ENCODE data around the gene DCPS. TPM values are rescaled to one million over a fixed set of nuclear protein-coding genes. Genes with fewer than 3 reads are reported as not detected.

DCPS gene
- total and polyA plus RNA-seq, 2 of the 4 experiments (the other 2 are of a cell fraction), result 19.7 to 34.8 TPM

DNA sequence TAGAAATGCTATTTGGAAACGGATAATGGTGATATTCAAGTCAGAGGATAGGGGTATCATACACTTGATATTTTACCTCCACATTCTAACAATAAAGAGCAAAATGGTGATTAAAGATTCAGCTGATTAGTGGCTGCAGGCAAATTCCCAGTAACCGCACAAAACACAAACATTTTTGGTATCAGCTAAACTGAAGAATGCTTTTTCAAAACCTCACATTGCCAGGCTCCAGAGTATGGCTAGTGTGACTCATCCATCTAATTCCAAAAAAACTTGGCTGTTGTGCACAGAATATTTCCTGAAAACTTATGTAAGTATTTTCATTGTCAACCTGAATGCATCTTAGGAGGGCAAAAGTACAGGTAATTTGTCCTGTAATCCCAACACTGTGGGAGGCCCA, 46.1 kb upstream of the DCPS start:
- Histone ChIP-seq H4K8ac (ENCODE audit: low read depth in 2 of 2, low read length in 2 of 2) (no peak overlapping the region), H2BK15ac (ENCODE audit: low read depth, low read length) (no peak overlapping the region), H3K56ac (ENCODE audit: extremely low read depth, insufficient read depth, low read length) (no peak overlapping the region), H4K91ac (ENCODE audit: insufficient read depth, low read depth, low read length) (no peak overlapping the region), H3K14ac (replicated peaks; ENCODE audit: low read depth, low read length) (no peak overlapping the region), H3K4me1 (ENCODE audit: control insufficient read depth, insufficient read depth, low read length) (peaks cover 3% of the 10 kb centered on the region), H3K79me1 (ENCODE audit: low read depth in 1 of 2, low read length in 2 of 2) (peaks cover 0 to 16% of the 10 kb centered on the region in 2 experiments; a peak in 3 of 4 replicates), H2AK9ac (replicated peaks; ENCODE audit: low read depth, low read length, poor library complexity) (no peak overlapping the region), H2BK20ac (ENCODE audit: low read depth, low read length) (no peak overlapping the region), H3K9me1 (ENCODE audit: insufficient read depth, low read length) (peaks cover 14% of the 10 kb centered on the region), H2BK120ac (ENCODE audit: low read depth, low read length) (no peak overlapping the region; the same call in 1 of the 2 replicates), H3K36me3 (ENCODE audit: control insufficient read depth, insufficient read depth, low read length) (peaks cover 15% of the 10 kb centered on the region), H3K23ac (ENCODE audit: low read depth, low read length) (no peak overlapping the region), H3K9me3 (ENCODE audit: control insufficient read depth, insufficient read depth, low read length) (no peaks in the 10 kb centered on the region), H3K4ac (ENCODE audit: low read depth, low read length) (no peak overlapping the region), H3K4me3 (ENCODE audit: insufficient read depth, low read depth, low read length) (no peak overlapping the region), H2AK5ac (ENCODE audit: low read depth, low read length) (no peak overlapping the region), H3K4me2 (ENCODE audit: low read depth, low read length) (peak overlapping the region; percentile 70; the same call in 1 of the 2 replicates), H3K18ac (ENCODE audit: low read depth, low read length) (no peak overlapping the region), H4K20me1 (ENCODE audit: insufficient read depth, low read length) (peaks cover 7% of the 10 kb centered on the region), H3K27ac (ENCODE audit: insufficient read depth, low read length) (no peak overlapping the region), H2AFZ (replicated peaks; ENCODE audit: low read length, poor library complexity) (no peak overlapping the region), H2BK5ac (ENCODE audit: low read depth, low read length, poor library complexity, severe bottlenecking) (peak overlapping the region; percentile 37), H3K9ac (ENCODE audit: low read depth, low read length) (no peak overlapping the region), H4K5ac (ENCODE audit: low read depth, low read length) (no peak overlapping the region), H3K27me3 (ENCODE audit: control insufficient read depth, insufficient read depth, low read length) (no peaks in the 10 kb centered on the region)
- no peak for TF ChIP-seq RAD21 (IDR thresholded peaks at IDR 0.05; ENCODE audit: low read length)
- peak; percentile 52 for TF ChIP-seq FOS (IDR thresholded peaks at IDR 0.05; ENCODE audit: low read depth, low read length)
- no peak for TF ChIP-seq SMC3 (IDR thresholded peaks at IDR 0.05; ENCODE audit: low read depth, low read length)
- TF ChIP-seq NFE2L2 (IDR thresholded peaks at IDR 0.05; ENCODE audit: low read depth, low read length), result no peak
- TF ChIP-seq MAZ (IDR thresholded peaks at IDR 0.05; ENCODE audit: borderline replicate concordance, low read depth, low read length), result no peak
- ChIA-PET CTCF (no interaction called here), POLR2A (ENCODE audit: unreplicated experiment) (no interaction called here)
- in situ Hi-C loops (cut with MboI; ENCODE audit: low sequenced_read_pairs) (no loop called here), intact Hi-C loops (cut with micrococcal nuclease) (loop anchor here (5.0 kb wide), 1 partner anchor 45 kb away; the partner anchor contains the start of genes FAM118B and RPUSD4), dilution Hi-C loops (cut with HindIII; ENCODE audit: low sequenced_read_pairs, unreplicated experiment) (no loop called here)
- DNase-seq (peak; percentile 70), ATAC-seq (ENCODE audit: low read depth) (peak; percentile 84)
- no TSS peak for BruUV-seq (replicated peaks)
- no CpG with 5 or more reads among the region's 2 CpGs for WGBS, 2 experiments (ENCODE audit: extremely low coverage in 2 of 2, insufficient read length in 1 of 2)

All from IMR-90 (cell line).